Activated CD8-positive, alpha-beta memory T cell treated with anti-CD3 and anti-CD28 coated beads for 24 hours (primary cell): Measurements from ENCODE around the gene HSD11B2.

ENCODE experiments used
- DNase-seq: peaks from one replicate; pipeline ENCODE4 v3.0.0-alpha.2; 2020

The HSD11B2 gene

GRCh38 chr16:67430977-67431774 lies at the start of gene HSD11B2:
HSD11B2 (plus strand) TSS chr16:67431121; CDS start chr16:67431249, 128 bp downstream.
- peak; percentile 75 for DNase-seq

- no peak for DNase-seq
Measured at GRCh38 chr16:67383284-67383683, 47.6 kb upstream of the HSD11B2 start.

GRCh38 chr16:67384778-67385510 lies 46.0 kb upstream of the HSD11B2 start:
- no peak for DNase-seq

GRCh38 chr16:67386861-67387455 lies 44.0 kb upstream of the HSD11B2 start:
- no peak for DNase-seq

- DNase-seq = no peak
Measured at GRCh38 chr16:67387479-67388079, 43.3 kb upstream of the HSD11B2 start.

DNA sequence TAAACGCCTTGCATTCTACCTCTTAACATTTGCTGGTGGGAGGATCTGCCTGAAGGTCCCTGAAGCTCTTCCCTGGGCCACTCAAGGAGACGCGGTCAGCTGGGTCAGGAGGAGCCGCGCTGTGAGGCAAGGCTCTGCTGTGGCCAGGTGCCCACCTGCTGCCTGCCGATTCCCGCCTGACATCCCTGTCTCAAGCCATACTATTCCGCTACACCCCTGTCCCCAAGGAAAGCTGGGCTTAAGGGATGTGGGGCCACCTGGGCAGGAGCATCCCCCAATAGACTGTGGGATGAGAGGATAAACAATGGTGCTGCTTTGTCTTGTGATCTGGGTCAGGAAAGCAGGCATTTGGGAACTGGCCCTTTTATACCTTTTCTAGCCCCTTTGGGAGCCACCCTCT lies 42.7 kb upstream of the HSD11B2 start:
- peak; percentile 15 for DNase-seq

- DNase-seq = peak; percentile 44
Measured at GRCh38 chr16:67388591-67388990, 42.3 kb upstream of the HSD11B2 start.

DNA sequence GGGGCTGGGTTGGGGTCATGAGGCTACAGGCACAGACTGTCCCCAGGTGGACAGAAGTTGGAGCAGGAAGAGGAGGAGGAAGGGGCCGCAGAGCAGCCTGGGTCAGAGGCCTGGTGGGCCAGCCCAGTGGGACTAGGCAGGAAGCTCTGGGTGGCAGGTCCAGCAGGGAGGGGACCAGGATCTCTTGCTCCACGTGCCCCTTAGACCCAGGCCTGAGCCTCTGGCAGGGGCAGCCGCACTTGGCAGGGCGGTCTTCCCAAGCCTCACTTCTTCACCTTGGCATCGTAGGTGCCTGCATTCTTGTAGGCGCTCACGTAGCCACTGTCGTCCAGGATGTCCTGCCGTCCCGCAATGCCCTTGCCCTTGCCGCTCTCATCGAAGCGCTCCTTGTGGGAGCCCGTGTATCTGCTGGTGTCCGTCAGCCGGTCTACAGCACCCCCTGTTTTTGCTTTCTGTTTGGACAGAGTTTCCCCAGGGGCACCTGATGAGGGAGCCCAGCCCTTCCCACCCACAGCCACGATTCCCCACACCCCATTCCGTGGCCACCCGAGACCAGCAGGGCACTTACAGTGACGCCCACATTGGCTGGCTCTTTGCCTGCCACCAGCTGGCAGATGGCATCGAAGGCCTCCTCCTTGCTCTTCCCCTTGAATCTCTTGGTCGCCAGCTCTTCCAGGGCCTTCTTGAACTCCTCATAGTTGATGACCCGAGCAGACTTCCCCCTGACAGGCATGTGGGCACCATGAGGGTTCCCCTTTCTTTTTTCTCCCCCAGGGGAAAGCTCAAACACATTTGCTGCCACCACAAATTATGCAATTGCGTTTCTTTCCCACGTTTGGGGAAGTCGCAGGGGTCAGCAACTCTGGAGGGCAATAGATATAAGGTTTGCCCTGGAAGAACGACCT lies 40.8 kb upstream of the HSD11B2 start:
- DNase-seq = no peak

DNA sequence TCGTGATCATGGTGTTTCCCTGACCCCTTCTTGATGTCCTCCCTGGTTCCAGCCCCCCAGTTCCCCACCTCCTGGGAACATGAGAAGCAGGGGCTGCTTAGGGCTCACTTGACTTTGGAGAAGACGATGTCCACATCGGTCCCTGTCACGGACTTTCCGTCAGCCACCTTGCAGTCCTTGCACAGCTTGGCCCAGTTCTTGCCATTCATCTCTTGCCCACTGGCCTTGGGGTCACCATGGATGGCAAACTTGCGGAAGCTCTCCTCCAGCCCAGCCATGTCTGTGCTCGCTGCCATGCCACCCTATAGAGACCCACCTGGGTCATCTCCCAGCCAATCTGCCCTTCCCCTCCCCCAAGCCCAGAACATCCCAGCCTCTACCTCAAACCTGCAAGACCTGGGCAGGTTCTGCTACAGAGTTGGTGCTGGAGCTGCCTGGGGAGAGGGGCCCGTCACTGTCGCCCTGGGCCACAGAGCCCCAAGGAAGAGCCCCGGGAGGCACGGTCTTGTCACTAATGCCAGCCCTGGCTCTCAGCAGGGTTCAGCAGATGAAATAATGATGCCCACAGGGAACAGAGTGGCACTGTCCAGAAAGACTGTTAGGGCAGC lies 40.0 kb upstream of the HSD11B2 start:
- DNase-seq = no peak

DNA sequence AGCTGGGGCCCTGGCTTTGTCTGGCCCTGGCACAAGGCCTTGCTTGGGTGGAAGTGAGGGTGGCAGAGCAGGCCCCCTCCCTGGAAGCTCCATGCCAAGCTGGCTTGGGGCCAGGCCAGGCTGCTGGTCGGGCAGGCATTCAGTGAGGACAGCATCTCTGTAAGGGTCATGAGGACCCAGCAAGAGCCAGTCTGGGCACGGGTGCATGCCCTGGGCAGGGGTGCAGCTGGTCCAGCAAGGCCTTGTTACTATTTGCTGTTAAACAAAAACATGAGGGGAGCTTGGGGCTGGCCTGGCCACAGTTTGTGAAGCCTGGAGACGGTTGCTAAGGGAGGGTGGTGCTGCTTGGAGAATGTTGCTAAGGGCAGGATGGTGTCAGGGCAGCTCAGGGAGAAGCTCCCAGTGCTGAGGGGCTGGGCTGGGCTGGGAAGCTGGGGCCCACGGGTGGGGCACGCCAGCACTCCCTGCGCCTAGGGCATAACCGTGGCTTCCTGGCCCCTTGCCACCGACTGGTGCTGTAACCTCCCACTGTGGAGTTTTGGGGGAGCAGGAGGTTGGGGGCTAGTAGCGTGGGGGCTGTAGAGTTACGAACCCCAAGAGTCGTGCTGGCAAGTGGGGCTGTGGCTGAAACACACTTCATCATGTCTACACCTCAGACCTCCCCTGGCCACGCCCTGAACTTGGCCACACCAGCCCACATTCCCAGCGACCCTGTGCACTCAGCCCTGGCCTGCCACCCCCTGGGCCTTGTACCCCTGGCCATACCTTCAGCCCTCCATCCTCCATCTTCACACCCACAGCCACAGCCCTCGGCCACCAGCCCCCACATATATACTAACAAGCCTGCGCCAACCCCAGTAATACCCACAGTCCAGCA lies 39.3 kb upstream of the HSD11B2 start:
- DNase-seq = no peak

- DNase-seq = no peak
Measured at GRCh38 chr16:67392301-67393059, 38.4 kb upstream of the HSD11B2 start.

DNA sequence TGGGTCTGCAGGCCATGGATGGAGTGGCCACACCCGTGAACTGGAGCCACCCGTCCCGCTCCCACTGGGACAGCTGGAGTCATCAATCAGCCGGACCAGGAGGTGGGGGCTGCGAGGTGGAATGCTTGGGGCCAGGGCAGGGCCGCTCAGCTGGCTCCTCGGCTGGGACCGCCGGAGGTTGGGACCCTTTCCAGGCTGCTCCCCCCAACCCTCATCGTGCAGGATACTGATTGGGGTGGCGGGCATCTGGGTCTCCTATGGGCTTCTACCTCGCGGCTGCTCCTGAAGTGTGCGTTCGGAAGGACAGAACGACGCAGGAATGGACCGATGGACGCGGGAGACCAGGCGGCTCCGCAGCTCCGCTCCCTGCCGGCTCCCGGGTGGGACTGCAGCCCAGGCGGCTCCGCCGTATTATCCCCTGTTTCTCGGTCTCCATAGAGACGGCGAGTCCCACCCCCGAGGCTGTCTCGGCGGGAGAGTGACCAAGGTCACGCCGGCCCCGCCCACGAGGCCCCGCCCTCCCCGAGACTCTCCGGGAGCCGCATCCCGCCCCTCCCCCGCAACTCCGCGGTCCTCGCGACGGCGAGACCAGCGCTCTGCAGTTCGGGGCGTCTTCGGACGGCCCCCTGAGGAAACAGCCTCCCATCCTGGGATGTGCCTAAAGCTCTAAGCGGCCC lies 37.7 kb upstream of the HSD11B2 start, which contains the start of gene TPPP3:
Gene TPPP3 (minus strand): TSS at position 388 of the 677 bp plus-strand sequence. CDS start 2,387 bp downstream, outside the sequence.
- no peak for DNase-seq

DNA sequence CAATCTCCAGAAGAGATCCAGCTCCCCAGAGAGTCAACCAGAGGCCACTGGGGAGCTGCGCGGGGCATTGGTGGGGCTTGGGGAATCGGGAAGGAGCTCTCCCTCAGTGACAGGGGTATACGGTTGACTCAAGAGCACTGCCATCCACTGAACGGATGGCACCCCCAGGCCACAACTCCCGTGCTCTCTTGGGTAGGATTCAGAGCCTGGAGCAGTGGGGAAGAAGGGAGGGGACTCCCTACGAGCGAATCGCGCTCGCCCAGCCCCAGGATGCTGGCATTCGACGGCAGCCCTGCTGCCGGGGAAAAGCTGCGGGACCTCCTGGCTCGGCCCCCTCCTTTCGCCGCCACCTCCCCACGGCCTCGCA lies 37.1 kb upstream of the HSD11B2 start:
- DNase-seq = no peak

GRCh38 chr16:67394155-67395104 lies 36.5 kb upstream of the HSD11B2 start:
- no peak for DNase-seq

DNA sequence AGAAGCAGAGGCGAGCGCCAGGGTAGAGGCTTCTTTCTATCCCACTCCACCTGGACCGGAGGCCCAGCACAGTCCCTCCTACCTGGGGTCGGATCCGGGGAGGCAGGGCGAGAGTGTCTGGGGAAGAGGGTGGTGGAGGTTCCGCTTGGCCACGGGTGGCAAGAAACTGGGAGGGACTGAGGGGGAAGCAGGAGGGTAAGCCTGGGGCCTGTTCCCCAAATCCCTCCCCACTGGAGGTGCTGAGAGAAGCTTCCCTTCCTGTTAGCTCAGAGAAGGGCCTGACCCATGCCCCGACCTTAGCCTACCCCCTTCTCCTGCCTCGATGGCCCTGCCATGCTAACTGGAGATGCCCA lies 35.8 kb upstream of the HSD11B2 start:
- no peak for DNase-seq

- no peak for DNase-seq
Measured at GRCh38 chr16:67395458-67396158, 35.3 kb upstream of the HSD11B2 start.
